ENCODE measurements around the gene SLC24A3.

SLC24A3 gene

DNA sequence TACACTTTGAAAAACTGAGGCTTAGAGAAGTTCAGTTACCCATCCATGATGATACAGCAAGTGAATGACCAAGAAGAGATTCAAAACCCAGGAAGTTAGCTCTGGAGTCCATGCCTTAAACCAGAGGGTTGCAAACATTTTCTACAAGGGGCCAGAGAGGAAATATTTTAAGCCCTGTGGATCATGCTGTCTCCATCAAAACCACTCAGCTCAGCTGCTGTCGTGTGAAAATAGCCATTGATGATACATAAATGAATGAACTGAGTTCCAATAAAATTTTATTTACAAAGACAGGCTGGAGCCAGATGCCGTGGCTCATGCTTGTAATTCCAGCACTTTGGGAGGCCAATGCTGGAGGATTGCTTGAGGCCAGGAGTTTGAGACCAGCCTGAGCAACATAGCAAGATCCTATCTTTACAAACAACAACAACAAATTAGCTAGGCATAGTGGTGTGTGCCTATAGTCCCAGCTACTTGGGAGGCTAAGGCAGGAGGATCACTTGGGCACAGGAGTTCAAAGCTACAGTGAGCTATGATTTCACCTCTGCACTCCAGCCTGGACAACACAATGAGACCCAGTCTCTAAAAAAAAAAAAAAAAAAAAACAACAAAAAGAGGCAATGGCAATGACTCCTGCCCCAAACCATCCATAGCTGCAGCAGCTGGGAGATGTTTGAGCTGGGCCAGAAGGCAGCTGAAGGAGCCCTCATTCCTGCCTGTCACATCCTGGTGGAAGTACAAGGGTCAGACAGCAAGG, 501.6 kb downstream of the SLC24A3 start:
- DNase-seq (ENCODE audit: low read depth in 2 of 2): no peak

DNA sequence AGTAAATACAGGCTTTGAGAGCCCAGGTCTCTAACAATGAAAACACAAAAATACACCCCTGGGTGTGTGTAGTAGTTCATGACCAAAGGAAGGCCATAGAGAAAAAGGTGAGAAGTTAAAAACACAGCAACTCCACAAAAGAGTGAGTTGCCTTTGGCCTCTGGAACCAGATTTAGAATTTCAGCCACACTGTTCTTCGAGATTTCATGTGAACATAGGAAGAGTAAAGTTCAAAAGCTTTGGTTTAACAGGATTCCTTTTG, 502.1 kb downstream of the SLC24A3 start:
- DNase-seq (ENCODE audit: low read depth in 2 of 2): no peak

DNA sequence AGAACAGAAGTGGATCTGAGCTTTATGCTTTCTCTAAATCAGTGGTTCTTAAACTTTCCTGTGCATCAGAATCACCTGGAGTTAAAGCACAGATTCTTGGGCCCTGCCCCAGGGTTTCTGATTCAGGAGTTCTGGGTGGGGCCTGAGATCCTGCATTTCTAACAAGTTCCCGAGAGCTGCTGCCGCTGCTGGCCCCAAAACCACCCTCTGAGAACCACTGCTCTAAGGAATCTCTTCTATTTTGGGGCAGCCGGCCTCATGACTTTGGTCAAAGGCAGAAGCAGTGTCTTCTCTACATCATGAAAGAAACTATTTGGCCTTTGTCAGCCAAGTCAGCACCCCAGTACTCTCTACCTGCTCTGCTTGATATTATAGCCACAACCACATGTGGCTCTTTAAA, 503.5 kb downstream of the SLC24A3 start:
- no peak for DNase-seq (ENCODE audit: low read depth in 2 of 2)

- no peak for DNase-seq (ENCODE audit: low read depth in 2 of 2)
These were observed 506.4 kb downstream of the SLC24A3 start for GRCh38 chr20:19718880-19719279.

- DNase-seq (ENCODE audit: low read depth in 2 of 2): no peak
These were observed 508.5 kb downstream of the SLC24A3 start for GRCh38 chr20:19720991-19721390.

GRCh38 chr20:19723051-19723450, 510.6 kb downstream of the SLC24A3 start:
- DNase-seq (ENCODE audit: low read depth in 2 of 2): no peak

- DNase-seq (ENCODE audit: low read depth in 2 of 2): no peak
These were observed 511.5 kb downstream of the SLC24A3 start for GRCh38 chr20:19723813-19724430.

GRCh38 chr20:19725373-19725772, 512.9 kb downstream of the SLC24A3 start:
- DNase-seq (ENCODE audit: low read depth in 2 of 2): no peak

DNA sequence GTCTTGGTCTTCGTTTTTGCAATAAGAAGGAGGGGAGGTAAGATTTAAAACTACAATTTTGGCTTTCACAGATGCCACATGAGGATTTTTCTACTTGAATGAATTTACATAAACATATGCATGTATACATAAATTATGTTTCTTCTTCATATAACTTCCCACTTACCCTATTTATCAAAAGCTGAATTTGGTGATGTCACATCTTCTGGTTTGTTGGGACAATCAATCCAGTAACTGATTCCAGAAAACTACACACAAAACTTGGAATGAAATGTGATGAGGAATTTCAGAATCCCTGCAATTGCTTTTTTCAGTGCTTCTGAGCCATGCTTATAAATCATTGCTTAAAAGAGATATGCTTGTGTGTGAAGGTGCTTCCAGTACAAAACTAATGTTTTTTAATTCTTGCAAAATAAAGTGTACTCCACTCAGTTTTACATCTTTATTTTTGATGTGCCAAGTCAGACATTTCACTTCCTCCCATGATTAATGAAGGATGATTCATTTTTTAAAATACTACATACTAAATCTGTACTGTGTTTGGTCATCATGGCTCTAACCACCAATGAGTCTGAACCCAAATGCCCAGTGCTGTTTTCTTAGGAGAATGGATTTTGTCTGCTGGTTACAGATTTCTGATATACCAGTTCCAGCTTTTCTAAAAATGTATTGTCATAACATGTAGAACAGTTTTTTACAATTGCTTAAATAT, 513.5 kb downstream of the SLC24A3 start:
- no peak for DNase-seq (ENCODE audit: low read depth in 2 of 2)

GRCh38 chr20:19727251-19727847, 514.9 kb downstream of the SLC24A3 start:
- DNase-seq (ENCODE audit: low read depth in 2 of 2): no peak

DNA sequence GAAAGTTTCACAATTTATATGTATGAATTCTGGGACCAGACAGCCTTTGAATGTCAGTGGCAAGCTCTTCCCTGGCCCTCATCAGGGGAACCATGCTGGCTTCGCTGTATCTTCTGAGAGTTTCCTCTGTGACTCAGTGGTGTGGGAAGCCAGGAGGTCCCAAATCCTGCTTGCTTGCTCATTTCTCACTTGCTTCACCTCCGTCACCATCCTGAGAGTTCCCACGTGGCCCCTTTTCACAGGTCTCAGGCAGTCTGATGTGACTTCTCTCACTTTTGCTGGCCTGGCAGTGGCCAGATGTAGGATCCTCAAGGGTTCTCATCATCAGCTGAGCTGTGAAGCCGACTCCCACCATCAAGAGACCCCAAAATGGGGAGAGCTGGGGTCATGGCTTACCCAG, 517.2 kb downstream of the SLC24A3 start:
- no peak for DNase-seq (ENCODE audit: low read depth in 2 of 2)

- no peak for DNase-seq (ENCODE audit: low read depth in 2 of 2)
These were observed 518.3 kb downstream of the SLC24A3 start for GRCh38 chr20:19730706-19731105.

GRCh38 chr20:19734811-19735210, 522.4 kb downstream of the SLC24A3 start:
- DNase-seq (ENCODE audit: low read depth in 2 of 2): no peak

- no peak for DNase-seq (ENCODE audit: low read depth in 2 of 2)
These were observed 523.0 kb downstream of the SLC24A3 start for GRCh38 chr20:19735446-19735845.

- DNase-seq (ENCODE audit: low read depth in 2 of 2): no peak
These were observed 524.6 kb downstream of the SLC24A3 start for GRCh38 chr20:19737025-19737424.

GRCh38 chr20:19738951-19739350, 526.5 kb downstream of the SLC24A3 start:
- no peak for DNase-seq (ENCODE audit: low read depth in 2 of 2)

GRCh38 chr20:19739351-19739750, 526.9 kb downstream of the SLC24A3 start:
- DNase-seq (ENCODE audit: low read depth in 2 of 2): no peak

GRCh38 chr20:19740512-19740911, 528.1 kb downstream of the SLC24A3 start:
- DNase-seq (ENCODE audit: low read depth in 2 of 2): no peak

DNA sequence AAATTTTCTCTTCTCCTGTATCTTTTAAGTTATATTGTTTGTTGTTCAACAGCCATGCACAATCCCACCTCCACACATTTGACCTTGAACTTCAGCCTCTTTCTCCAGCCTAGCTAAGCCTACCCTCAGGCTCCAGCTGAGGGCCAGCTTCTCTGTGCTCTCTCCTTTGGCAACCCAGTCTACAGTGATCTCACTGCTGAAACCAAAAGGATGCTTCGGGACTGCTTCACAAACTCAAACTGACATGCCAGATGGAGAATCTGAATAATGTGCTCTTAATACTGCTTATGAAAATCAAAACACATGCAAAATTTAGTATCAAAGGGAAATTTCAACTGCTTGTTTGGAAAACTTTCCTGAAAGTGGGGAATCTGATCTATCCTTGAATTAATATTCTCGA, 529.5 kb downstream of the SLC24A3 start:
- no peak for DNase-seq (ENCODE audit: low read depth in 2 of 2)

DNA sequence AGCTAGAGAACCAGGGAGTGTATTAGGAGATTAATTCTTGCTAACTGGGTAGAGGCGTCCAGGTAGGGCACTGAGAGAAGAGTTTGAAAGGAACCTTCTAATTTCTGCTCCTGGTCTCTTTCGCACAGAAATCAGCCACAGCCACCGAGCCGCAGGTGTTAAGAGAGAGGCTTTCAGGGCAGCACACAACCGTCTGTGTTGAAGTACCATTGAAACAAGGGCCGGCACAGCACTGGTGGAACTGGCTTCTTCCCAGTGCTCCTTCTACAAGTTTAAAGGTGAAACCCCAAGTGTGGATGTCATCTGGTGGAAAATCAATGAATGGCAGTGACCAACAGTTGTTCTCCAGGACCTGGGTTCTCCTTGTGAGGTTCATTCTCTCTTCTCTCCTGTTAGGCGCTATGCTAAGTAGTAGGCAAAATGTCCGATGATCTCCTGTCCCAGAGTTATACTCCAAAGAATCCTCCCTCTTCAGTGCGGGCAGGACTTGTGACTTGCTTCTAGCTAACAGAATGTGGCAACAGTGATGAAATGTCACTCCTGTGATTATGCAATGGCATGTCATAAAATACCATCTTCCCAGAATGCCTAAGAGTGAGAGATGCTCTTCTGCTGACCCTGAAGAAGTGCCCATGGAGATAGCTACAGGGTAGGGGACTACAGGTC, 530.7 kb downstream of the SLC24A3 start:
- no peak for DNase-seq (ENCODE audit: low read depth in 2 of 2)

- no peak for DNase-seq (ENCODE audit: low read depth in 2 of 2)
These were observed 531.2 kb downstream of the SLC24A3 start for GRCh38 chr20:19743640-19743995.

DNA sequence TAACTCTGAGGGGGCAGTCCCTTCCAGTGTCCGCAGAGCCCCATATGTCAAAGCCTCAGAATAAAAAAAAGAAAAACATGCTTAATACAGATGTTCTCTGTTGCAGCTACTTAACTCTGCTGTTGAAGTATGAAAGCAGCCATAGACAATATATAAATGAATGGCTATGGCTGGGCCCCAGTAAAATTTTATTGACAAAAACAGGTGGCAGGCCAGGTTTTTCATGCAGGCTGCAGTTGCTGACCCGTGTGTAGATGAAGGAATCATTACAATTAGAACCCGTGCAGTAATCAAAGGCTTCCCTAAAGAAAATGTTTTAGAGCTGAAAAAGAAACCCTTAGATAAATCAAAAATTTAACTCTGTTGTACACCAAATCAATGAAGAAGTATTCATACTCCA, 532.7 kb downstream of the SLC24A3 start:
- DNase-seq (ENCODE audit: low read depth in 2 of 2): no peak

Data from stimulated activated CD8-positive, alpha-beta memory T cell treated with anti-CD3 and anti-CD28 coated beads, Interleukin-7, amount 100 ng/mL, for 1 hour (primary cell).